MCF 10A (cell line): ENCODE data around the gene NRIP1. TPM values are rescaled to one million over a fixed set of nuclear protein-coding genes. Genes with fewer than 3 reads are reported as not detected.

Source experiments
- BruUV-seq: library from RNA; stranded (reverse); fragments of 400-500 nt; replicated peaks from 2 replicates; lab custom pipeline; 2021; lab: Mats Ljungman, UMichigan
- CTCF ChIA-PET: fragments of 300-600 bp; sonication (Branson Sonifier 250); formaldehyde crosslinking; extraction: SDS; loops from one replicate; lab custom pipeline; 2021; ENCODE audit warnings: antibody characterized with exemption, inconsistent platforms; lab: Yijun Ruan, JAX
- POLR2A ChIA-PET: fragments of 300-600, 350-650 bp; sonication (Branson Sonifier 250); formaldehyde crosslinking; extraction: SDS; loops from one replicate; lab custom pipeline; 2020; ENCODE audit warnings: antibody characterized with exemption, inconsistent platforms; lab: Yijun Ruan, JAX
- DNase-seq: peaks from one replicate; pipeline ENCODE4 v3.0.0-alpha.2; 2018; ENCODE audit not compliant: unreplicated experiment
- H3K27ac Mint-ChIP-seq: one replicate; pipeline ENCODE4 v1.8.0; 2022; ENCODE audit warnings: mild to moderate bottlenecking, low read depth, mixed read lengths; ENCODE audit not compliant: unreplicated experiment
- H3K27me3 Mint-ChIP-seq: one replicate; pipeline ENCODE4 v1.8.0; 2022; ENCODE audit warnings: mixed read lengths; ENCODE audit not compliant: insufficient read depth, unreplicated experiment
- H3K36me3 Mint-ChIP-seq: one replicate; pipeline ENCODE4 v1.8.0; 2022; ENCODE audit warnings: mild to moderate bottlenecking, moderate library complexity, mixed read lengths; ENCODE audit not compliant: insufficient read depth, unreplicated experiment
- H3K4me1 Mint-ChIP-seq: one replicate; pipeline ENCODE4 v1.8.0; 2022; ENCODE audit warnings: mixed read lengths; ENCODE audit not compliant: insufficient read depth, unreplicated experiment
- H3K4me3 Mint-ChIP-seq: one replicate; pipeline ENCODE4 v1.8.0; 2022; ENCODE audit warnings: mild to moderate bottlenecking, moderate library complexity, mixed read lengths; ENCODE audit not compliant: unreplicated experiment
- H3K9me3 Mint-ChIP-seq: one replicate; pipeline ENCODE4 v1.8.0; 2022; ENCODE audit warnings: mixed read lengths; ENCODE audit not compliant: unreplicated experiment
- intact Hi-C: fragments of 100-400 bp; cut with micrococcal nuclease; formaldehyde crosslinking; loops from 2 replicates; pipeline ENCODE4 v1.14.1; 2022
- total RNA-seq: library from RNA; stranded (reverse); gene quantifications from 2 replicates; pipeline ENCODE4 v1.2.3, GENCODE V29; 2022
- TF ChIP-seq, protein P1 (sequence below): fragments of 200-600 bp; IDR thresholded peaks from one replicate; pipeline ENCODE4 v1.8.0; 2022; ENCODE audit warnings: antibody characterized with exemption, mild to moderate bottlenecking; ENCODE audit not compliant: unreplicated experiment

NRIP1 gene
- total RNA-seq, 1 experiment from 2014 or later = 31.4 TPM

DNA sequence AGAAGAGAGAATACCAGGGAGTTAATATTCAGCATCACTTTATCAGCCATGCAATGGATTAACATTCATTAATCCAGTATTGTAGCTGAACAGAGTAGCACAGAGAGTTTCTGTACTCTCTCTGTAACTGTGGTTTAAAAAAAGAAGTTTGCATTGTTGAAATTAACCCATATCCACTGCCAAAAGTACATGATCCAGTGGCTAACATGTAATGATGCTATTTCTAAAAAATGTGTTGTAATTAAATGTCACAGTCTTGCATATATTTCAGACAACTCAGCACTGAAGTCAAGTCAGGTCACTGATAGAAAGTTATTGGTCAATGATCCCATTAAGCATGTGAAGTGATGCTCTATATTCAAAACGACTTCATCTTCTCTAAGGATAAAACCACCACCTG lies 141.3 kb downstream of the NRIP1 start:
- peaks cover 6% of the 10 kb centered on the region for H3K4me1 Mint-ChIP-seq
- CTCF ChIA-PET = no interaction called here
- no peak overlapping the region for H3K4me3 Mint-ChIP-seq
- intact Hi-C loops = no loop called here
- H3K27ac Mint-ChIP-seq = no peak overlapping the region
- DNase-seq = no peak
- H3K27me3 Mint-ChIP-seq = no peaks in the 10 kb centered on the region
- TF ChIP-seq, protein P1, sequence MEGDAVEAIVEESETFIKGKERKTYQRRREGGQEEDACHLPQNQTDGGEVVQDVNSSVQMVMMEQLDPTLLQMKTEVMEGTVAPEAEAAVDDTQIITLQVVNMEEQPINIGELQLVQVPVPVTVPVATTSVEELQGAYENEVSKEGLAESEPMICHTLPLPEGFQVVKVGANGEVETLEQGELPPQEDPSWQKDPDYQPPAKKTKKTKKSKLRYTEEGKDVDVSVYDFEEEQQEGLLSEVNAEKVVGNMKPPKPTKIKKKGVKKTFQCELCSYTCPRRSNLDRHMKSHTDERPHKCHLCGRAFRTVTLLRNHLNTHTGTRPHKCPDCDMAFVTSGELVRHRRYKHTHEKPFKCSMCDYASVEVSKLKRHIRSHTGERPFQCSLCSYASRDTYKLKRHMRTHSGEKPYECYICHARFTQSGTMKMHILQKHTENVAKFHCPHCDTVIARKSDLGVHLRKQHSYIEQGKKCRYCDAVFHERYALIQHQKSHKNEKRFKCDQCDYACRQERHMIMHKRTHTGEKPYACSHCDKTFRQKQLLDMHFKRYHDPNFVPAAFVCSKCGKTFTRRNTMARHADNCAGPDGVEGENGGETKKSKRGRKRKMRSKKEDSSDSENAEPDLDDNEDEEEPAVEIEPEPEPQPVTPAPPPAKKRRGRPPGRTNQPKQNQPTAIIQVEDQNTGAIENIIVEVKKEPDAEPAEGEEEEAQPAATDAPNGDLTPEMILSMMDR = no peak
- no TSS peak for BruUV-seq
- H3K36me3 Mint-ChIP-seq = peaks cover 5% of the 10 kb centered on the region
- POLR2A ChIA-PET = interaction anchor here (1.0 kb wide), 1 partner anchor 15 kb away, joined by 4 read pairs; no protein-coding TSS in a partner anchor
- no peaks in the 10 kb centered on the region for H3K9me3 Mint-ChIP-seq

DNA sequence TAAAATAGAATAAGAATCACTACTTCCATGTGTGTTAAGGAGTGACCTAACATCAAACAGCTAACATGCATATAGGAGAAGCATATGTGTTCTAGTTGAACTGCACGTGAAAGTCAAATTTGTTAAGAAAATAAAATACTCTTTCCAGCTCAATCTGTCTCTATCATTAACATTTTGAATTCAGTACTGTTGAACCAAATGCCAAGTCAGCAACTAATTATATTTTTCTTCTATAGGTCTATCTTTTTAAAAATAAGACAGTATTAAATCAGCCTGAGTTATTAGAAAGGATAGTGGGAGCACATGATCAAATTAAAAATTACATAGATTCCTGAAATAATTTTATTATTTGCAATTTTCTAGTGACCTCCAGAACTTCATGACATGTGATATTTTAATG lies 141.8 kb downstream of the NRIP1 start:
- peaks cover 6% of the 10 kb centered on the region for H3K4me1 Mint-ChIP-seq
- no peak overlapping the region for H3K4me3 Mint-ChIP-seq
- H3K36me3 Mint-ChIP-seq = peaks cover 5% of the 10 kb centered on the region
- no peak overlapping the region for H3K27ac Mint-ChIP-seq
- H3K9me3 Mint-ChIP-seq = no peaks in the 10 kb centered on the region
- no TSS peak for BruUV-seq
- DNase-seq = no peak
- ChIA-PET CTCF (interaction anchor here (0.7 to 1.2 kb wide), 2 partner anchors 34 to 507 kb away, joined by 3 to 5 read pairs; no protein-coding TSS in a partner anchor), POLR2A (interaction anchor here (0.7 to 1.0 kb wide), 2 partner anchors 15 to 255 kb away, joined by 3 to 4 read pairs; no protein-coding TSS in a partner anchor)
- no peaks in the 10 kb centered on the region for H3K27me3 Mint-ChIP-seq
- TF ChIP-seq, protein P1 = no peak
- intact Hi-C loops = no loop called here

DNA sequence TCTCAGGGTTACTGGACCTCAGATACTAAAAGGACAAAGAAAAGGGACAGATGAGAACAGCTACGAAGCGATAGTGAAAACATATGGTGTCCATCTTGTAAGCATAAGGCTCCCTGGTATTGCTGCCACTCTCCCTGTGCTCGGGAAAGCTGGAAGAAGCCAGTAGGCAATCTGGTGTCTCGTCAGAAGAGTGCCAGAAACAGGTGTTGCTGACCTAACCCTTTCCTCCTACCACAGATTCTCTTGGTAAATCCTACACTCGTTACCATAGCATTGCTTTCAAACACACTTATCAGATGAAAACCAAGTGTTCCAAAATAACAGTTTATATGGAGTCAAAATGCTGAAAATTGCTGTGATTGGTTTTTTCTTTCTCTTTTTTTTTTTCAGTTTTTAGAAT lies 146.3 kb downstream of the NRIP1 start:
- Mint-ChIP-seq H3K9me3 (no peaks in the 10 kb centered on the region), H3K4me3 (no peak overlapping the region), H3K4me1 (peaks cover 6% of the 10 kb centered on the region), H3K27me3 (no peaks in the 10 kb centered on the region), H3K27ac (no peak overlapping the region), H3K36me3 (peaks cover 5% of the 10 kb centered on the region)
- intact Hi-C loops = no loop called here
- no TSS peak for BruUV-seq
- CTCF ChIA-PET = no interaction called here
- DNase-seq = no peak
- POLR2A ChIA-PET = interaction anchor here (0.6 to 0.7 kb wide), 2 partner anchors 28 to 529 kb away, joined by 3 to 4 read pairs; no protein-coding TSS in a partner anchor
- TF ChIP-seq, protein P1 = no peak

DNA sequence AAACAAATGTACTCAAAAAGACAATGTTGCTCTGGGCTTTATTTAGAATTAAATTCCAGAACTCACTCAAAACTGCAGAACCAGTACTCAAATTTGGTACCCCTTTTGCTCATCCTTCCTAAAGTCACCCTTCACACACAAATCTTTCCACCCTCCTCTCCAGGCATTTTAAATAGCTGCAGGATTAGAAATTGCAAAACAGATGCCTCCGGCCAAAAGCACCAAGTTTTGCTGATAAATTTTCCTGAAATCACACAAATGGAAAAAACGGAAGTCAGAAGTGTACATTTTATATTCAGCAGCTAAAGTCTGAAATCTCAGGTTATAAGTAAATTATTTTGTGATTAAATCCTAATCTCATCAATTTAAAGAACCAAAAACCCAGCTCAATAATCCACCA lies 147.0 kb downstream of the NRIP1 start:
- no peak overlapping the region for H3K27ac Mint-ChIP-seq
- ChIA-PET CTCF (no interaction called here), POLR2A (interaction anchor here (0.7 kb wide), 1 partner anchor 27 kb away, joined by 3 read pairs; no protein-coding TSS in a partner anchor)
- no peaks in the 10 kb centered on the region for H3K27me3 Mint-ChIP-seq
- no peaks in the 10 kb centered on the region for H3K9me3 Mint-ChIP-seq
- intact Hi-C loops = no loop called here
- TF ChIP-seq, protein P1 = no peak
- H3K4me1 Mint-ChIP-seq = no peaks in the 10 kb centered on the region
- H3K36me3 Mint-ChIP-seq = peaks cover 3% of the 10 kb centered on the region
- DNase-seq = no peak
- no peak overlapping the region for H3K4me3 Mint-ChIP-seq
- BruUV-seq = no TSS peak
